Measurements from ENCODE around the gene SDF4.
A peak's percentile ranks its signal among the peaks of the same experiment; 100 is the strongest.
"Not testable (repeated sequence)": the region's sequence is repeated elsewhere in the genome, so short reads cannot be mapped to it uniquely, and the experiment has no call there.

SDF4 gene

GRCh38 chr1:1199141-1199960 is 32.5 kb downstream of the SDF4 start:
- DNase-seq (ENCODE audit: low read depth) = no peak

DNA sequence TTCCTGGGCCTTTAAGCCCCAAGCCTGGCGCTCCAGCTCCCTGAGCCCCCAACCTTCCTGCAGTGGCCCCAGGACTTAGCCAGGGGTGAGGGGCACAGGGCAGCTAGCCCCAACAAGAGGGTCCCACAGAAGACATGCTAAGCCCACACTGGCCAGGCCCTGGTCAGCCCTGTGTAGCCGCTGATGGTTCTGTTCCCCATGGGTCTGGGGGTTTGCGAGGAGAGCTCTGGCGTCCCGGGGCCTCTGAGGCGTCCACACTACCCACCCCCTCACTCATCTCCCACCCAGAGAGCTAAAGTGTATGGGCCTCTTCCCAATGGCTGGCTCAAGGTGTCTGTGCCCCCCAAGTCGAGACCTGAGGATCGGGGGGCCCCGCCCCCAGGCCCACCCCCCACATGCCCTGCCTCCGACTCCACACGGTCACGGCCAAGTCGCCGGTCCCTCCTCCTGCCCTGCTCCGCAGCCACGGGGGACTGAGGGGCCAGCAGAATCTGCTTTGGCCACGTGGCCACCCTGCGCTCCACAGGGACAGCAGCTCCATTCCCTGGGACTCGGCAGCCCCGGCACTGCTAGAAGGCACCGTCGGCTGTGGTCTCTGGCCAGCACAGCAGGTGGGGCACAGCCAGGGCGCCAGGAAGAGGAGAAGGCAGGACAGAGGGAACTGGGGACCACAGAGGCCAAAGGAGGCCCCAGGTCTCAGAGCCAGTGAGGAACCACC is 33.2 kb downstream of the SDF4 start:
- DNase-seq (ENCODE audit: low read depth) = no peak

GRCh38 chr1:1197551-1198422 is 34.0 kb downstream of the SDF4 start:
- DNase-seq (ENCODE audit: low read depth) = no peak

- DNase-seq (ENCODE audit: low read depth) = no peak
Observed at GRCh38 chr1:1197188-1197500, 34.7 kb downstream of the SDF4 start.

DNA sequence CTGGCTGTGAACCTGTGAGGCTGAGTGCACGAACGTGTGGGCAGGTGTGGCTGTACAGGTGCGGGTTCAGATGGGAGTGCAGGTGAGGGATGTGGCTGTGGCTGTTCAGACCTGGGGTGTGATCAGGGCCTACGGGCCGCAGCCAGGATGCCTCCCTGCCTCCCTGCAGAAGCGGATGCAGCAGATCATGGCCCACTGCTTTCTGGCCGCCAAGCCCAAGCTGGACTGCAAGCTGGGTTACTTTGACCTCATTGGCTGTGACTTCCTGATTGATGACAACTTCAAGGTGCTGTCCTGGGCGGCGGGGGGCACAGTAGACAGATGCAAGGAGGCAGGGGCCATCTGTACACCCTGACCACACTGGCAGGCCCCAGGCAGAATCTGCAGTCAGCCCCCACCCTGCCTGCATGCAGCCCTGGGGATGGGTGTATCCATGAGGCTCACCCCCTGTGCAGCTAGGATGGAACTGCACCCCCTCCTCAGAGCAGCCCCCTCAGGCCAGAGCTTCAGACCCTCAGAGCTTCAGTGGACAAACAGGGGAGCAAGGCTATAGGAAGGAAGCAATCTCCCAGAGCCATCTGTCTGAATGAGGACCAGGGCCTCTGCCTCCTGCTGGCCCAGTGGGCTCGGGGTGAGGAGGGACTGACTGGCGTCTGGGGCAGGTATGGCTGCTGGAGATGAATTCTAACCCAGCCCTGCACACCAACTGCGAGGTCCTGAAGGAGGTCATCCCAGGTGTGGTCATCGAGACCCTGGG is 35.2 kb downstream of the SDF4 start:
- DNase-seq (ENCODE audit: low read depth) = no peak

GRCh38 chr1:1195726-1196125 is 36.1 kb downstream of the SDF4 start:
- not testable (repeated sequence) for DNase-seq (ENCODE audit: low read depth)

DNA sequence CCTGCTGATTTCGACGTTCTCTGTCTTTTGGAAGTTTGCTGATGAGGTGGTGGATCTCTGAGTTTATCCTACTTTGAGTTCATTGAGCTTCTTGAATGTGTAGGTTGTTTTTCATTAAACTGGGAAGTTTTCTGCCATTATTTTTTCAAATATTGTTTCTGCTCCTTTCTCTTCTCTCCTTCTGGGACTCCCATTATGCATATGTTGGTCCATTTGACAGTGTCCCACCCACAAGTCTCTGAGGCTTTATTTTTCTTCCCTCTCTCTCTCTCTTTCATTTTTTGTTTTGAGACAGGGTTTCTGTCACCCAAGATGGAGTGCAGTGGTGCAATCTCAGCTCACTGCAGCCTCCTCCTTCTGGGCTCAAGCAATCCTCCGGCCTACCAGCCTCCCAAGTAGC is 37.1 kb downstream of the SDF4 start:
- DNase-seq (ENCODE audit: low read depth) = no peak

GRCh38 chr1:1191734-1192133 is 40.1 kb downstream of the SDF4 start:
- DNase-seq (ENCODE audit: low read depth) = no peak

DNA sequence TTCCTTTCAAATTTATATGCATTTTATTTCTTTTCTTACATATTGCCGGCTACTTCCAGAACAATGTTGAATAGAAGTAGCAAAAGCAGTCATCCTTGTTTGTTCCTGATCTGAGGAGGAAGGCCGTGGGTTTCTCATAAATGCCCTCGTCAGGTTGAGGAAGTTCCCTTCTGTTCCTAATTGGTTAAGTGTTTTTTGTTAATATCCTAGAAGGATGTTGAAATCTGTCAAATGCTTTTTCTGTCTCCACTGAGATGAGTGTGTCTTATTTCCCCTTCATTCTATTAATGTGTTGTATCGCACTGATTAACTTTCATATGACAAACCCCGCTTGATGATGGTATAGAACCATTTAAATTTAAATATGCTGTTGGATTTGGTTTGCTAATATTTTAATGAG is 42.7 kb downstream of the SDF4 start:
- DNase-seq (ENCODE audit: low read depth) = no peak

- DNase-seq (ENCODE audit: low read depth) = peak; percentile 3
Observed at GRCh38 chr1:1187938-1188337, 43.9 kb downstream of the SDF4 start.

- DNase-seq (ENCODE audit: low read depth) = no peak
Observed at GRCh38 chr1:1185101-1185765, 46.6 kb downstream of the SDF4 start.

GRCh38 chr1:1183833-1184775 is 47.7 kb downstream of the SDF4 start:
- no peak for DNase-seq (ENCODE audit: low read depth)

- no peak for DNase-seq (ENCODE audit: low read depth)
Observed at GRCh38 chr1:1183221-1183747, 48.5 kb downstream of the SDF4 start.

DNA sequence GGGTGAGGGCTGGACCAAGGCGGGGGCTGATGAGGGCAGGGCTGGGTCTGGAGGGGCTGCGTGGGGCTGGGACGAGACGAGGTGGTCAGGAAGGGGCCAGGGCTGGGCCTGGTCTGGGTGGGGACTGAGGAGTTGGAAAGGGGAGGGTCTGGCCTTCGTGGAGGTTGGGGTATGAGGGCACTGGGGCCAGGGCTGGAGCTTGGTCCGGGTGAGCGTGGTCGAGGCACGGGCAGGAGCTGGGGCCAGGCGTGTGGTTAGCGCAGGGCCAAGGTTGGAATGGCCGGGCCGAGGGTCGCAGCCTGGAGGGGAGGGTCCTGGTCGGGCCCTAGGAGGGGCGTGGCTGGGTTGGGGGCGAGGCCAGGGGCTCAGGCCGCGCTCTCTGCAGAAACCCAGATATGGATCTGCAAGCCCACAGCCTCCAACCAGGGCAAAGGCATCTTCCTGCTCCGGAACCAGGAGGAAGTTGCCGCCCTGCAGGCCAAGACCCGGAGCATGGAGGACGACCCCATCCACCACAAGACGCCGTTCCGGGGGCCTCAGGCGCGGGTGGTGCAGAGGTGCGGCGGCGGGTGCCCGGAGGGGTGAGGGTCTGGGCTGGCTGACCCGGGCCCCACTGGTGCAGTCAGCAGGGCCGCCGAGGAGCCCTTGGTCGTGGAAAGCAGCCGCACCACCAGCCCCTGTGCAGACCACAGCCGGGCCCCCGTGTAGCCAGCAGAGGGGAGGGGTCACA is 49.1 kb downstream of the SDF4 start:
- DNase-seq (ENCODE audit: low read depth) = no peak

DNA sequence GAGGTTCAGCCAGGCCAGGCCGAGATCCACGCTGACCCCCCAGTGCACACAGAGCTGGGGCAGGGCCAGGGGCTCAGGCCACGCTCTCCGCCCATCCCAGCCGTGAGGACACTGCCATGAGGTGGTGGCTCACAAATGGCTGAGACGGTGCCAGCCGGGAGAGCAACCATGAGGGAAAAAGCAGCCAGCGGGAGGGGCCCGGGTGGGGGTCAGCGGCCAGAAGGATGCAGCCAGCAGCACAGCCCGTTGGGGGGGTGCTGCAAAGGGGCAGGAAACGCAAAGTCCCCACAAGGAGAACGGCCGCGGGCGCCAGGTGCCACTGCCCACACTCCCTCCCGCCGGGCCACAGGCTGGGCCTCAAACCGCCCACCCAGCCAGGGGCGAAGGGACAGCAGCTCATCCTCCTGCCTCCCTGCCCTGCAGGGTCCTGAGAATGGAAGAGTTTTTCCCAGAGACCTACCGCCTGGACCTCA is 49.8 kb downstream of the SDF4 start:
- no peak for DNase-seq (ENCODE audit: low read depth)

DNA sequence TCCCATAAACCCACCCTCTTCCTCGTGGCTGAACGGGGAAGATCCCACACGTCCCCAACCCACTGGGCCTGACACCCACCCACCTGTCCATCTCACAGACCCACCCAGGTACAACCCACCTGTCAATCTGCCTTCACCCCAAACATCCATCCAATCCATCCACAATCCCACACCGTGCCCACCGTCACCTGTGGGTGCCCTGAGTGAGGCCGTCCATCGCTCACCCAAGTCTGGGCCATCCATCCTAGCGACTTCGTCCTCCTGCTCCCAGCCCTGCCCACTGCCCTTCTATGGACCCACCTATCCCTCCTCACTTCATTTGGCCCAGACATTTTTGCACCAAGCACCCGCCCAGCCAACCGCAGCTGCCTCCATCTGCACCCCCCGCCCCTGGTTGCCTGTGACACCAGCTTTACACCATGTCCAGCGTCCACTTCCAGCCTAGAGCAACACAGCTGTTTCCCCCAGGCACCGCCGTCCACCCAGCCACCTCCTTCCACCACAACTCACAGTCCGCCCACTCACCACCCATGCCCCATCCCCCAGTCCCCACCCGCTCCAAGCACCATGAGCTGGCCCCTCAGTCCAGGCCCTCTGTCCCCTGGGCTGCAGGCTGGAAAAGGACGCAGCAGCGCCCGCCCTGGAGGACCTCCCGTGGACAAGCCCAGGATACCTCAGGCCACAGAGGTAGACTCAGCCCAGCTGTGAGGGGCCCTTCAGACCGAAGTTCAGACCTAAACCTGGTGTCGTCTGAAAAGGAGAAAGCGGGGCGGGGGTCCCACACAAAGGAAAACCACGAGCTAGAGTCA is 50.5 kb downstream of the SDF4 start:
- DNase-seq (ENCODE audit: low read depth) = no peak

DNA sequence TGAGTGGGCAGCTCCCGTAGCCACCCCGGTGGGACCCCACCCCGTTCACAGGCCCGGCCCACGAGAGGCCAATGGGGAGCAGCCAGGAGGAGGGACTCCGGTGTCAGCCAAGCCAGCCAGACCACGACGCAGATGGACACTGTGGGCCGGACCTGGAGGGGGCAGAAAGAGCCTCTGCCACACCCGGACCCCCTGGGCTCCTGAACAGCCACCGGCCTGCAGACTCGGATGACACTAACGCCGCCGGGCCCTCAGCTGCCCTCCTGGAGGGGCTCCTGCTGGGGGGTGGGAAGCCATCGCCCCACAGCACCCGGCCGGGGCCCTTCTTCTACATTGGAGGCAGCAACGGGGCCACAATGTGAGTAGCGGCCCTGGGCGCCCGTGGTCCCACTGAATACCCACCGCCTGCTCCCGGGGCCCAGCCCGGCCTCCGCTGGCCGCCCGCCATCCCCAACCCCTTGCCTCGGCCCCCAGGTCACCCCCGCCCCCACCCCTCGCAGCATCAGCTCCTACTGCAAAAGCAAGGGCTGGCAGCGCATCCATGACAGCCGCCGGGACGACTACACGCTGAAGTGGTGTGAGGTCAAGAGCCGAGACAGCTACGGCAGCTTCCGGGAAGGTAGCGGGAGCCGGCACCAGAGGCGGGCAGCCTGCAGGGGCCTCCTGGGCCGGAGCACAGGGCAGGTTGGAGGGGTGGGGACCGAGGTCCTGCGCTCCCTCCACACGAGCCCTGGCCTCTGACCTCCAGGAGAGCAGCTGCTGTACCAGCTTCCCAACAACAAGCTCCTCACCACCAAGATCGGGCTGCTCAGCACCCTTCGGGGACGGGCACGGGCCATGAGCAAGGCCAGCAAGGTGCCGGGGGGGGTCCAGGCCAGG is 51.6 kb downstream of the SDF4 start:
- DNase-seq (ENCODE audit: low read depth) = no peak
